G401.6 (cell line): Measurements from ENCODE around the gene FBXO42.
"Not testable (repeated sequence)": the region's sequence is repeated elsewhere in the genome, so short reads cannot be mapped to it uniquely, and the experiment has no call there.

Source experiments
- FAIRE-seq: peaks from 2 replicates; lab custom pipeline; 2012; peaks lifted over from hg19 to GRCh38; lab: Jason Lieb, UNC

FBXO42 gene

DNA sequence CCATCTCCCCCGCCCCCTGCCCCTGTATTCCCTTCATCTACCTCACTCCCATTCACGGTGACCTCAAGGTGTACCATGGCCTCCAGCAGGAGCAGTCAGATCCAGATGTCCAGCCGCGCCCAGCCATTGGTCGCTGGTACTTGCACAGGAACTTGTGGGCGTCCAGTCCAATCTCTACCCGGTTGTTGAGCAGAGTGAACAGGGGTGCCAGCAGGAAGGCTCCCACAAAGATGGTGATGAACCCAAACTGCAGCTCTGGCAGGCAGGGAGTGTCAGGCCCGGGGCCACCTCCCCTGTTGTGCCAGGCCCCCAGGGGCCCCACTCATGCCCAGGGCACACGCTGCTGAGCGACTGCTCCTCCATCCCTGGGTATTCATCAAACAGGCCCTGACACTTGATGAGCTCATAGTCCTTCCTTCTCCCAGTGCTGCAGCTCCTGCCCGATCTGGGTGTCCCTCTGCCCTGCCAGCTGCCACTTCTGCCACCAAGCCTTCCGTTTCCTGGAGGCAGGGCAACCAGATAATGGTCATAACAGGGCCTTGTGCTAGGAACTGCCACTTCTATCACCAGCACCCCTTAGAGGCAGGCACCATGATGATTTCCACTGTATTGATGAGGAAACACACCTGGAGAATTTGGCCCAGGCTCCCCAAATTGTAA, 134.1 kb downstream of the FBXO42 start:
- no peak for FAIRE-seq

DNA sequence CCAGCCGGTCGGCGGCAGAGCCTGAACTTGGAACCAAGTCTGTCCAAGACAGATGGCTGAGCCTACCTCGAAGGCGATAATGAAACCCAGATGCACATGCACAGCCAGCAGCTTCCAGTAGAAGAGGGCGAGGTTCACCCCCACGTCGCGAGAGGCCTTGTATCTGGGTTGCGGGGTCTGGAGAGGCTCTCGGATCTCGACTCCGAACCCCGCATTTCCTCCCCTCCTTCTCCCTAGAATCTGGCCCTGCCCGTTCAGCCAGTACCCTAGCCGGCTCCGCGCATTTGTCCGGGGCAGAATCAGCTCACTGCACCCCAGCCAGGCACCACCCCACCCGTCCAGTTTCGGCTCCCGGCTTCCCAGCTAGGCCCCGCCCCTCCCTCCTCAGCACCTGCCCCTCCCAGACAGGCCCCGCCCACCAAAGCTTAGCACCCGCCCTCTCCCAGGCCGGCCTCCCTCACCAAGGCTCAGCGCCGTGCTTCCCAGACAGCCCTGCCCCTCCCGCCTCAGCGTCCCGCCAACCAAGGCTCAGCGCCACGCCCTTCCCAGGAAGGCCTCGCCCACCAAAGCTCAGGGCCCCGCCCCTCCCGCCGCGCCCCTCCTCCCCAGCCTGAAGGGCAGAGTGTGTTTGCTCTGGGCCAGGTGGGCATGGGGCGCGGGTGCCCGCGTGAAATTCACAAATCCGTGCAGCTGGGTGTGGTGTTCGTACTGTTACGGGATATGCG, 135.1 kb downstream of the FBXO42 start:
- no peak for FAIRE-seq

DNA sequence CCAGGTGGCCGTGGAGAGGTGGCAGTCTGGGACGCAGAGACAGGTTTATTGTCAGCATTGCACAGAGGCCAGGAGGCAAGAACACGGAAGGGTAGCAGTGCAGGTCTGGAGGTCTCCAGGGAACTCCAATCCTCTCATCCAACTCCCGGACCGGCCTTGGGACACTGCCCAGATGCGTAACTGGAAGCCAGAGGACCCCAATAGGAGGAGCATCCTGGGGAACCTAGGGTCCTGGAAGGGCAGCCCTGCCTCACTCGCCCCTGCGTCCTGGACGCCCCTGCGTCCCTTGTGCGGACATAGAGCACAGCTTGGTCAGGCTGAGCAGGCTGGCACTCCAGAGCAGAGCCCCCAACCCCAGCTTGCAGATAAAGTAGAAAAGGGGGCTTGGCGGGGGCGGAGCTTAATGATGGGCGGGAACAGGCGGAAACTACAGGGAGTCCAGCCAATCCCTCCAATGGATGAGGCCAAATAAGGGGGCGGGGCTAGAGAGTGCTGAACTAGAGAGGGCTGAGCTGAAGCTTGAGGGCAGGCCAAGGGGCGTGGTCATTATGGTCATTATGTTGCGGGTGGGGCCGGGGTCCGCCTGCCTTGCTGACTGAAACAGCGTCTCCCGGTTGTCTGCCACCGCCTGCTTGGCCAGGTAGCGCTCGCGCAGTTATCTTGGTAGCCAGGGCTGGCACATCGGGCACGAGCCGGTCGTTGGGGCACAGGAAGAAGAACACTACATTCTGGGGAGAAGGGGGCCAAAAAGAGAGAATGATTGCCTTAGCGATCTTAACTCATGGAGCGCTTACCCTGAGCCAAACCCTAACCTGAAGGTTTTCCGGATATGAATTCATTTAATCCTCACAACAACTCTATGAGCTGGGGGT, 136.2 kb downstream of the FBXO42 start:
- FAIRE-seq = no peak

DNA sequence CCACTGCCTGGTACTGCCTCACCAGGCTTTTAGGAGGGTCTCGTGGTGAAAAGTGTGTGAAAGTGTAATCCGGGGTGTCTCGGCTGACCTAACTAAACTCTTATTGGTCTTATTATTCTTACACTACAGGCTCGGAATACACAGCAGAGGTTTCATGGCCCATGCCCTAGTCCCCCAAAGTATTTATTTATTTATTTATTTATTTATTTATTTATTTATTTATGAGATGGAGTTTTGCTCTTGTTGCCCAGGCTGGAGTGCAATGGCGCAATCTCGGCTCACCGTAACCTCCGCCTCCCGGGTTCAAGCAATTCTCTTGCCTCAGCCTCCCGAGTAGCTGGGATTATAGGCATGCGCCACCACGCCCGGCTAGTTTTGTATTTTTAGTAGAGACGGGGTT, 137.0 kb downstream of the FBXO42 start:
- not testable (repeated sequence) for FAIRE-seq

DNA sequence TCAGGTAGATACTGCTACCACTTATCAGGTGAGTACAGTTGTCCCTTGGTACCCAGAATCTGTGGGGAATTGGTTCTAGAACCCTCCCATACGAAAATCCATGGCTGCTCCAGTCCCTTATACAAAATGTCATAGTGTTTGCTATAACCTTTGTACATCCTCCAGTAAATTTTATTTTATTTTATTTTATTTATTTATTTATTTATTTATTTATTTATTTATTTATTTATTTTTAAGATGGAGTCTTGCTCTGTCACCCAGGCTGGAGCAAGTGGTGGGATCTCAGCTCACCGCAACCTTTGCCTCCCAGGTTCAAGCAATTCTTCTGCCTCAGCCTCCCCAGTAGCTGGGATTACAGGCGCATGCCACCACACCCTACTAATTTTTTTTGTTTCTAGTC, 138.7 kb downstream of the FBXO42 start:
- FAIRE-seq = not testable (repeated sequence)

DNA sequence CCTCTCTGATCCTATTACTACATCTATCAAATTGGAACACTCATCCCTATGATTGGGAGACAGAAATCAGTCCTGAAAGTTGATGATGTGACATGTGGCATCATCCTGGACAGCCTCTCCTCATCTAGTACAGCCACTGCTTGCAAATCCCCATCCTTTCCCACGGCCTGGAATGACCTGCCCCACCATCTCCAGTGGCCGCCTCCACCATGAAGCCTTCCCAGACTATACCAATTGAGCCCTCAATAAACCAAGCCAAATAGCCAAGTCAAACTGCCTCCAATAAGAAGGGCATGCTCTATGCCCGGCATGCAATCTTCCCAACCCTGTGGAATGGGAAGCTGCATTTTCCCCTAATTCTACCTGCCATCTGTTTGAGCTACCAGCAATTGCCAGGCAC, 139.3 kb downstream of the FBXO42 start:
- no peak for FAIRE-seq

DNA sequence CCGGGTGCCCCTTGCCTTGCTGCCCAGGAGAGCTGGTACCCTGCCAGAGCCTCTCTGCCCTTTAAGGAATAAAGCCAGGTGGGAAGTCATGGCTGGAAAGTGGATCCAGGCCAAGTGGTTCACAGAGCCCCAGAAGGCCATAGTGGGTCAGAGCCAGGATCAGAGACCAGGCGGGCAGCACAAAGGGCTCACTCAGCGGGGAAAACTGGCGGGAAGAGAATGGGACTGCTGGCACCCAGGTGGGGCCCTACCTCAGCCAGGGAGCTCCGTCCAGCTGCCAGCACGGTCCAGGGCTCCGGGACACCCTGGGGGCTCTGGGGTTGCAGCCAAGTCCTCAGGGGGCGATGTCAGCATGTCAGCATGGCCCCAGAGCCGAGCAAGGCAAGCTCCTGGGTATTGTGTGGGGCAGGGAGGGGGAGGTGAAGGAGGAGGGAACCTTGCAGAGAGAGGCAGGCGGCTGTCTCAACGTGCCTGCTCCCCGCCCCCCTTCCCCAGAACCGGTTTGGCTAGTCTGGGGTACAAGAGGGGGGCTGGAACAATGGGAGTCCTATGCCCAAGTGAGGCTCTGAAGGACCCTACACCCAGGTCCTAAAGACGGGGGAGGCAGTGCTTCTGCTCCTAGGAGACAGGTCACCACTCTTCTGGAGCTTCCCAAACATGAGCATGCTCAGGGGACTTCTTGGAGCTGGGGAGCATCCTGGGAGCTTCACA, 139.9 kb downstream of the FBXO42 start, which contains the start of gene ARHGEF19:
TSS of gene ARHGEF19 (minus strand) at position 402 of the 711 bp plus-strand sequence. CDS start 3,598 bp downstream, outside the sequence.
- FAIRE-seq = no peak

DNA sequence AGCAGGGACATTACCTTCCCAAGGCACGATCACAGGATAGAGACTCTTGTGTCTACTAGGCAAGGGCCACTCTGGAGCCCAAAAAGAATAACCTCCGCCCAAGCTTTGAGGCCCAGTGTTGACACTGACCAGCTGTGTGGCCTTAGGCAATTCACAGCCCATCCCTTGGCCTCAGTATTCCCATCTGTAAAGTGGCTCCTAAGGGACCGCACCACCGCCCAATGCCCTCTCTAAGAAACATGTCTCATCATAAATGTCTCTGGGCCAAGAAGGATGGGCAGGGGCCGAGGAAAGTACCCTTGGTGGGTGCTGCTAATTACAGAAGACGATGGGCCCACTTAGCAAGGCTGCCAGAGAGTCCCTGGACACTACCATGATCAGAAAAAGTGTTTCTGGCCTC, 140.5 kb downstream of the FBXO42 start:
- FAIRE-seq = no peak

DNA sequence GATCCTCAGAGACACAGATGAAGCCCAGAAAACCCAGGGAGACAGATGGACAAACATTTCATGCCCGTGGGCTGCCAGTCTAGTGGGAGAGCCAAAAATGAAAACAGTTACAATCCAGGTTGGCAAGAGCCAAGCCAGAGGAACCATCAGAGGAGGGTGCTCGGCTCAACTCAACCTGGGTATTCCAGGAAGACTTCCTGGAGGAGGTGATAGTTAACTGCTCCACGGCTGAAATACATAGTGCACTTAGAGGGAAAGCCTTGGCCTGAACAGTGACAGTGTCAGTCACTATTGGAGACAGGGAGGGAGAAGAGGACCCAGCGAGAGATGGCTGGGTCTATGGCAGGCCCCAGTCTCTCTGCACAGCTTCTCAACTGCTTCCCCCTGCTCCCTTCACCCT, 141.7 kb downstream of the FBXO42 start:
- FAIRE-seq = no peak

DNA sequence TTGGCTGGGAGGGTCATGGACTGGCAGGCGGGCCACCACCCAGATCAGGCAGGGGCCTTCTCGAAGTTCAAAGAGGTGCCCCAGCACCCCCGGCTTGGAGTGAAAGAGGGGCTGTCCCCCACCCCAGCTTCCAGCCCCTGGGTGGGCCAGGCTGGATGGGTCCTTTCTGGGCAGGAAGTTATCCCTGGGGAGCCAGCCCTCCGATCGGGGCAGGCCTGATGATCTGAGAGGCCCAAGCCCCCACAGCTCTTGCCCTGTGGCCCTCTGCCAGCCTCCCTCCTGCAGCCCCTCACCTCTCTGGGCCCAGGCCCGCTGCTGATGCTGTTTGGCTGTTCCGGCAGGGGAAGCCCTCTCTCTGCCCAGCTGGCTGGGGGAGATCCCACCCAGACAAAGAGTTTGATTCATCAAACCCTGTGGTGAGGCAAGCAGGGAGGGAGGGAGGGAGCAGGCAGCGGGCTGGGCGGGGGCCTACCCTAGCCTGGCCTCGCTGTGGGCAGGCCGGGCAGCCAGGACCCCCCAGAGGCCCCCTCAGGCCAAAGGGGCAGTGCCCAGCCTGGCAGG, 142.4 kb downstream of the FBXO42 start:
- FAIRE-seq = no peak

DNA sequence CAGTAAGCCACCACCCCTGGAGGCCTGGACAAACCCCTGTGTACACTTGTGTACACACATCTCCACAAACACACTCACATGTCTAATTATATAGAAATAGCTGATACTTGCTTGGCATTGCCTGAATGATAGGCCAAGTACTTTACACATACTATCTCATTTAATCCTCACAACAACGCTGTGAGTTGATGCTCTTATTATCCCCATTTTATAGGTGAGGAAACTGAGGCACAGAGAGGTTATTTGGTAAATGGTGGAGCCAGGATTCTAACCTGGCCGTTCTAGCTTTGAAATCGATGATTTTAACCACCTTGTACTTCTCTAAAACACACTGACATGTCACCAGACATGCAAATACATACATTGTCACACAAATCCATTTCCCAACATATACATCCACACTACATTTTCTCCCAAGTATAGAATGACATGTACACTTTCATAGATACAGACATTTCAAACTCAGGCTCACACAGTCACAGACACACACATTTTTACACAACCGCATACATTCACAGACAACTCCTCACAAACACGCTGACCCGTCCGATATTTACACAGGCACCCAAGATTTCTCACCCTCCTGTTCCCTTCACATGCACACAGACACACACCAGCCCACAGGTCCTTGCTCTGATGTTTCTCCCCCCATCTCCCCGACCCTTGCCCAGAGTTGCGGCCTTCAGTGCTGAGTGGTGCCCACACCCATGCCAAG, 143.0 kb downstream of the FBXO42 start:
- FAIRE-seq = no peak

DNA sequence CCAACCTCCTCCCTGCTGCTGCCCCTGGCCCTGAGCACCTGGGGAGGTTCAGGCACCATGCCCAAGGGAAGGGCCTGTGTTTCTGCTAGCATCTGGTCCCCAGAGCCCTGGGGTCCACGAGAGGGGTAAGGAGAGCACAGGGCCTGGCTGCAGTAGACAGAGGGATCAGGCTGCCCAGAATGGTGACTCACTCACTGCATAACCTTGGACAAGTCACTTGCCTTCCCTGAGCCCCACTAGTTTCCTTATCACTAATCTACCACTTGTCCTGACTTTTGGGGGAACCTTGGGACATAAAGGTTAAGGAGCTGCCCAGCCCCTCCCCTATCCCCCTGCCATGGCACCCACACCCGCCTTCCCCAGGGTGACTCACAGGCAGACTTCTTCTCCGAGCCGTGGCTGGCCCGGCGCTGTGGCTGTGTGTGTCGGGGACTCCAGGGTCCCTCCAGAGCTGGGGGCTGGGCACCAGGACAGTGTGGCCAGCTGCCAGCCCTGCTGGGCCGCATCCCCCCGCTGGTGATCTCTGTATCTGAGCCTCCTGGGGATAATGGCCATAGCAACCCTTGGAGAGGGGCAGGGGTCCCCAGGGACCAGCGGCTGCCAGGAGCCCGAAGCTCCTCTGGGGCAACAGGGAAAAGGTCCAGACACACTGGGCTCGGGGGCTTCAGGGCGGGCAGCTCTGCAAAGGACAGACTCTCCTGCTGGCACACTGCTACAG, 143.9 kb downstream of the FBXO42 start:
- FAIRE-seq = no peak

DNA sequence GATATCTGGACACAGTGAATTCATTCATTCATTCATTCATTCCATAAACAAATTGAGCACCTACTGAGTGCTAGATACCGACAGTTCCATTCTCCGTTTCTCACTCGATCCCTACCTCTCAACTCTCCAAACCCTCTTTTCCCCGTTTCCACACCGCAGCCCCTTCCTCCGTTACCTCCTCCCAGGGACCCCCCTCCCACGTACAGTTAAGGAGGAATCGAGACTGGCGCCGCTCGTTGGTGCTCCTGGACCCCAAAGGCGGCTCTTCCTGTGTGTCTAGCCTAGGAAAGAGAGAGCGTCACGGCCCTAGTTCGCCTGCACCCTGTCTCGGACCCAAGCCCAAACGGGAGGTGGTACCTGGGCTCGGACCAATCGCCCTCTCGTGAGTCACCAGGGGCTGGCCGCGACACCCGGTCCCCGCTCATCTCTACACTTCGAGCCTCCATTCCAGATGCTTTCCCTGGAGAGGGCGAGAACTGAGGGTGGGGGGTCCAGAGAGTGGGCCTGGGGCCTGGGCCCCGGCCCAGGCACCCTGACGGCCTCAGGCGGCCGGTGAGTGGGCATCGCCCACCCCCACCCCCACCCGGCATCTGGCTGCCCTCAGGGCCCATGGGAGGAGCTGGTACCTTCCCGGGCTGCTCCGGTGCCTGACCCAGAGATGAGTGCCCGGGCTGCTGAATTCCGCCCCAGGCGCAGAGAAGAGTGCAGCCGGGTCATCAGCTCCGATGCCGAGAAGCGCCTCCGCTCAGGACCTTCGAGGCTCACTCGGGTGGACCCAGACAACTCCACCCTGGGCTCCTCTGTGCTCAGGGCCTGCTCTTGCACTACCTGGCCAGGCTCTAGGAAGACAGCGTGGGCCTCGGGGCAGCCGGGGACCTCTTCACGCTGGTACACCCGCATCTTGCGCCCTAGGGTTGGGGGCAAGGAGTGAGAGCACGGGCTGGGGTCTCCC, 144.7 kb downstream of the FBXO42 start:
- no peak for FAIRE-seq

DNA sequence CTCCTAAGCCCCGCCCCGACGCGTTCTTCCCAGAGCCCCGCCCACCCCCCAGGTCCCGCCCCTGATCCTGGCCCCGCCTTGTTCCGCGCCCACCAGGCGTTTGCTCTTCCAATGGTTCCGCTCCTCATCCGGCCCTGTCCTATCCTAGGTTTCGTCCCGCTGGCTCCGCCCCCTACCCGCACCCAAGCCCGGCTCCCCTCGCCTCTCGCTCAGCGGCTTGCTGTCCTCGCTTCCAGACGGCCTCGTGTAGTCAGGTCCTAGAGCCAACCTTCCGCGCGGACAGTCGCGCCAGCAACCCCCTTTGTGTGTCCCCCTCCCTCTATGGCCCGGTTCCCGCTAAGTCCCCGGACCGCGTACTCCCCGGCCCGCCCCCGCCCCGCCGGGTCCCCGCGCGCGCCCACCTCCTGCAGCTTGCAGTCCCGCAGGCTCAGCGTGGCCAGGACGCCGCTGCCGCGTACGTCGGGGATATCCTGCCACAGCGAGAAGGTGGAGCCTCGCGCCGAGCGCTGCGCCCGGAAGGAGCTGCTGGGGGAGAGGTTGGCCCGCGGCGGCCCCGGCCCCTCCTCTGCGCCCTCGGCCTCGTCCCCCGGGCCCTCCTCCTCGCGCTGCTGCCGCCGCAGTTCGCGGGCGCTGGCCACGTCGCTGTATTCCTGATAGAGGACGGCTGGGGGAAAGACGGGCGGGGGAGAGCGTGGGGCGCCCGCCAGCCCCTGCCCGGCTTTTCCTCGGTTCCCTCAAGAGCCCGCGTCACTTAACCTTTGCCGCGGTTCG, 145.5 kb downstream of the FBXO42 start:
- FAIRE-seq = peak; percentile 89

DNA sequence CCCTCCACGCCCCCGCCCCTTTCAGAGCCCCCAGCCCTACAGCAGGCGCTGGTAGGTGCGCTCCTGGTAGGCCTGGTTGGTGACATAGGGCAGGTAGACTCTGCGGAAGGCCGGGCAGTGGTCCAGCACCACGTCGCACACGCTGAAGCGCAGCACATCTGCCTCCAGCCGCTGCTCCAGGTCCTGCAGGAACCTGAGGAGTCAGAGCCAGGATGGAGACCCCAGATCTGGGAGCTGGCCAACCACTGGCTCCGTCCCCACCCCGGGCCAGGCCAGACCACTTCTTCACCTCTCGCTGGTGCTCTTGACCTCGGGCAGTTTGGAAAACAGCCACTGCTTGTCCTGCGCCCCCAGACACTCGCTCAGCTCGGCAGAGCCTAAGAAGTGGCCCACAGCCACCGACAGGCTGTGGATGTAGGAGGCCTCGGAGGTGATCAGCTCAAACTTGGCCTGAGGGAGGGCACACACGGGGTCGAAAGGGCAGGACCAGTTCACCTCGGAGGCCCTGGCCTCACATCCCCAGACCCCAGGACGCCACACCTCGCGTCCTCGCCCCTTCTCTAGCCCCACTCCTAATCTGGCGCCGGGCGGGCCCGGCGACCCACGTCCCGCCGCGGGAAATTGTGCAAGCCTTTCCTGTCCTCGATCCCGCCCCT, 146.3 kb downstream of the FBXO42 start:
- no peak for FAIRE-seq

DNA sequence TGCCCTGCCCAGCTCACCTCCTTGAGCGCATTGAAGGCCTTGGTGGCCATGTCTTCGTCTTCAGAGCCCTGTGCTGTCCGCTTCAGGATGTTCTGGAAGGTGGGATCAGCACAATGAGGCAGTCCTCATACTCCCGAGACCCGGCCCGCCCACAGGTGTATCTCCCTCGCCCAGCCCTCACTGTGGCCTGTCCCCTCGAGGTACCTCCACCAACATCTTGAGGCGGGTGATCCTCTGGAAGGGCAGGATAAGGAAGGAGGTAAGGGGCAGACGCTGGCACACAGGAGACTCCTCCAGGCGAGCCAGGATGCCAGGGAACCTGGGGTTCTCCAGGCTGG, 147.0 kb downstream of the FBXO42 start:
- no peak for FAIRE-seq

DNA sequence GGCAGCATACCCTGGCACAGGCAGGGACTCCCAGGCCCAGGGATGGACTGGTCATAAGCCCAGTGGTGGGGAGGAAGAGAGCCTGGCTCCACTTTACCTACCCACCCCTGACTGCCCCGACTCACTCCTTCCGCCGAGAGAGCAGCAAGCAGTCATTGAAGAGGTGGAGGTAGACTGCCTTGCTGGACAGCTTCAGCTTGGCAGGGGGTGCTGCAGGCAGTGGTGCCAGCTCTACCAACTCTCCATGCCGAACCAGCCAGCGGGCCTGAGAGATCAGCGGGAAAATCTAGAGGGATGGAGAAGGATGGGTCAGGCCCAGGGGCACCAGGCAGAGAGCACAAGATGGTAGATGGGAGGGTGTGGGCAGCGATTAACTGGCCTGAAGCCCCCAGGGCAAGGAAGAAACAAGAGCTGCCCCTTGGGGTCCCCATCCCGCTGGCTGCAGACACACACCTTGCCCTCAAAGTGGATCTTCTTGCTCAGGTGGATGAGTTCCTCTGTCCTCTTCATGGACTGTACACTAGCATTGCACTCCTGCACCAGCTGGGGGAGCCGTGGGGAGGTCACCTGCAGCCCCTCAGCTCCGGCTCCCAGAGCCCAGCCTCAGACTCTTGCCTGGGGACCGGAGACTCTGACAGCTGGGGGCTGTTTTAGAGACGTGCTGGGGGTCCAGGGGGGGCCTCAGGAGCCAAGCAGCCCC, 147.5 kb downstream of the FBXO42 start:
- no peak for FAIRE-seq

DNA sequence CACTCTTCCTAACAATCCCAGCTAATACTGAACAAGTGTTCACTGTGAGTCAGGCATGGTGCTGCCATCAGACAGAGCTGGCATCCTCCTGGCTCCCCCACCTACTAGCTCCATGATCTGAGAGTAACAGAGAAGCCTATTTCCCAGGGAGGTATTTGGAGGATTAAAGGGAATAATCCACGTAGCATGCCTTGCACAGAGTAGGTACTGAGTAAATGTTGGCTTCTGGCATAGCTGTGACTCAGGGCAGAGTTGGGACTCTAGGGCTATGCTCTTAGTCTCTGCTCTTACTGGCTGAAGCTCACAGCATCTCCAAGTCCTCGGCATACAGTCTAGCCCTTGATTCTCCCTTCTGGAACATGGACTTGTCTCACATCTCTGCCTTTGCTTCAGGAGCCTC, 148.1 kb downstream of the FBXO42 start:
- no peak for FAIRE-seq
